ENCODE data around the gene BAG5. TPM values are rescaled to one million over a fixed set of nuclear protein-coding genes. Genes with fewer than 3 reads are reported as not detected.
"Not testable (repeated sequence)": the region's sequence is repeated elsewhere in the genome, so short reads cannot be mapped to it uniquely, and the experiment has no call there.

BAG5 gene
- total and polyA plus RNA-seq, 2 experiments from 2014 or later, result 17.4 to 17.6 TPM

DNA sequence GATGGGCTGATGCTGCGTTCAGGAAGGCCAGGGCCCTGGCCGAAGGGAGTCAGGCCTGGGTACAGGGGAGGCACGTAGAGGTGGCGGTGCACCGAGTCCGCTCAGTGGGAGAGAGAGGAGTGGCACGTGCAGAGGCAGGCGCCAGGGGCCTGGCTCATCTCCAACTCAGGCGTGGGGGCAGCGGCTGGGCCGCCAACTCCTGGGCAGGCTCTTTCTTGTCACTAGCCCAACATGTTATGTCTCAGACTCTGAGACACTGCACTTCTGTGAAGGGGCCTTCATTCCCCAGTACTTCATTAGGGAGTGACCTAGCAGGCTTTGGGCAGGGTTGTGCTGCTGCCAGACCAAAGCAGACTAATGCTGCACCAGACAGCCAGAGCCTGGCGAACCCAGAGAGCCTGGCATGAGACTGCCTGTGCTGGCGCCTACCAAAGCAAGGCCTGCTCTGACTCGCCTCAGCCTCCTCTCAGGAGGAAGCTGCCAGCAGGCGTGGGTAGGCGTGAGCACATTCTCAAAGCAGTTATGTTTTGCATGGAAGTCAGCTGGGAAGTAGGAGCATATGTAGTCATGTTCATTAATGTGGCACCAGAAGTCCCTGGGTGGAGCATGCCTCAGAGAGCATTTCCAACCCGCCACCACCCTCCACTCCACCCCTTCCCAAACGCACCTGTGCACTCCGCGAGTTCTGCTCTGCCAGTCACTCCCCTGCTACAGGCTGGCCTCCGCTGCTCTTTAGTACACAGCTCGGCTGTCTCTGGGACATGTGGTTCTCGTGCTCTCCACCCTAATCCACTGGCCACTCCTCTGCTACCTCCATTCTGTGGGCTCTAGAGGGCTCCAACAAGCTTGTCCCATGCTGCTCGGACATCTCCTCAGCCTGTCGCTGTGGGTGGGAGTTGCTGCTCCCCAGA lies 49.5 kb downstream of the BAG5 start:
- no peaks in the 10 kb centered on the region for H3K27me3 ChIP-seq
- peak overlapping the region; percentile 43 for H3K27ac ChIP-seq
- no peak overlapping the region for H3K4me3 ChIP-seq
- peaks cover 21% of the 10 kb centered on the region for H3K4me1 ChIP-seq (ENCODE audit: low read depth)
- DNase-seq (ENCODE audit: low read depth in 1 of 2, low spot score in 1 of 2), result no peak
- peaks cover 2% of the 10 kb centered on the region for H3K36me3 ChIP-seq
- no peaks in the 10 kb centered on the region for H3K9me3 ChIP-seq (ENCODE audit: low read depth)
- TF ChIP-seq, protein P1, sequence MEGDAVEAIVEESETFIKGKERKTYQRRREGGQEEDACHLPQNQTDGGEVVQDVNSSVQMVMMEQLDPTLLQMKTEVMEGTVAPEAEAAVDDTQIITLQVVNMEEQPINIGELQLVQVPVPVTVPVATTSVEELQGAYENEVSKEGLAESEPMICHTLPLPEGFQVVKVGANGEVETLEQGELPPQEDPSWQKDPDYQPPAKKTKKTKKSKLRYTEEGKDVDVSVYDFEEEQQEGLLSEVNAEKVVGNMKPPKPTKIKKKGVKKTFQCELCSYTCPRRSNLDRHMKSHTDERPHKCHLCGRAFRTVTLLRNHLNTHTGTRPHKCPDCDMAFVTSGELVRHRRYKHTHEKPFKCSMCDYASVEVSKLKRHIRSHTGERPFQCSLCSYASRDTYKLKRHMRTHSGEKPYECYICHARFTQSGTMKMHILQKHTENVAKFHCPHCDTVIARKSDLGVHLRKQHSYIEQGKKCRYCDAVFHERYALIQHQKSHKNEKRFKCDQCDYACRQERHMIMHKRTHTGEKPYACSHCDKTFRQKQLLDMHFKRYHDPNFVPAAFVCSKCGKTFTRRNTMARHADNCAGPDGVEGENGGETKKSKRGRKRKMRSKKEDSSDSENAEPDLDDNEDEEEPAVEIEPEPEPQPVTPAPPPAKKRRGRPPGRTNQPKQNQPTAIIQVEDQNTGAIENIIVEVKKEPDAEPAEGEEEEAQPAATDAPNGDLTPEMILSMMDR (IDR thresholded peaks at IDR 0.05; ENCODE audit: low read depth, low read length), result no peak

DNA sequence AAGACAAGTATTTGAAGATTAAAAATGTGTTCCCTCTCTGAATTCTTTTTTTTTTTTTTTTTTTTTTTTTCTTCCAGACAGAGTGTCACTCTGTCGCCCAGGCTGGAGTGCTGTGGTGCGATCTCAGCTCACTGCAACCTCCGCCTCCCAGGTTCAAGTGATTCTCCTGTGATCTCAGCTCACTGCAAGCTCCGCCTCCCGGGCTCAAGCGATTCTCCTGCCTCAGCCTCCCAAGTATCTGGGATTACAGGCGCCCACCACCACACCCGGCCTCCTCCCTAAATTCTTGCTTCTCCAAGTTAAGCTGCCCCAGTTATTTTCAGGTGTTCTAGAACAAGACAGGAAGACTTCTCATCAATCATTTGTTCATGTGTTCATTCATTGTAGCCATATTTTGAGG lies 50.3 kb downstream of the BAG5 start:
- not testable (repeated sequence) for DNase-seq (ENCODE audit: low read depth in 1 of 2, low spot score in 1 of 2); H3K9me3 ChIP-seq (ENCODE audit: low read depth); H3K27me3 ChIP-seq; H3K27ac ChIP-seq; H3K4me3 ChIP-seq; H3K36me3 ChIP-seq
- H3K4me1 ChIP-seq (ENCODE audit: low read depth), result peaks cover 14% of the 10 kb centered on the region

DNA sequence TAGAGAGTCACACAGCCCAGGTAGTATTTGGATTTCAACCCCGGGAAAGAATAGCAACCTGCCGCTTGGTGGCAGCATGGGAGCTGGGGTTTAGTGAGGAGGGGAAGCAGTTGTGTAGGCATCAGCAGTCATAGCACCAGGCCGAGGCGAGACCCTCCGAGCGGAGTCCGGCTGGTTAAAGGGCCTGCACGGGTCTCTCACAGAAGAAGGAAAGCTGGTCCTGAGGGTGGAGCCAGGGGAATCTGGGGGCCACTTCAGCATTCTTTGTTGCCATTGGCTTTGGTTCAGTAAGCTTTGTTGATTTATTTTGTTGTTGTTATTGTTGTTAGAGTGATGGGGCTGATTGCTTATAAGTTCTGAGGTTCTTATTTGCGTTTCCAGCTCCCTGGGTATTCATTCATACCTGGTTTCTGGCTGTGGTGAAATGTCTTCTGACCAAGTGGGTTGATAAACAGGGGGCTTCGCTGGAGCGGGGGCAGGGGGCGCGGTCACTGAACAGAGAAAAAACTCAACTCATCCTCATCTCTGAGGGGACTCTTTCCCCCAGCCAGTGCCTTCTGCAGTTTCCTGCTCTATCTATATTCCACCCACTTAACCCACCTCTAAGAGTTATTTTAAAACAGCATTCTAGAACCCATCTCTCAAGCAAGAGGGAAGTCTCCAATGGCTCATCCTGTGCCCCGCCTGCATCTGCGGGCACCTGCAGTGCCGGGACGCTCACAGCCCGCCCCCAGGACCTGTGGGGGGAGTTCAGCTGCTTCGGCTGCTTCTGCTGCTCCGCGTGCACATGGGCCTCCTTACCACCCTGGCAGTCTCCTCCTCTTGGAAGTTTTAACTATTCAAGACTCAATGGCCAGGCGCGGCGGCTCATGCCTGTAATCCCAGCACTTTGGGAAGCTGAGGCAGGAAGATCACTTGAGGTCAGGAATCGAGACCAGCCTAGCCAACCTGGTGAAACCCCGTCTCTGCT lies 51.4 kb downstream of the BAG5 start:
- Histone ChIP-seq H3K36me3 (peaks cover 2% of the 10 kb centered on the region), H3K9me3 (ENCODE audit: low read depth) (no peaks in the 10 kb centered on the region), H3K27ac (no peak overlapping the region), H3K4me1 (ENCODE audit: low read depth) (peaks cover 2% of the 10 kb centered on the region), H3K4me3 (no peak overlapping the region), H3K27me3 (no peaks in the 10 kb centered on the region)
- DNase-seq (ENCODE audit: low read depth in 1 of 2, low spot score in 1 of 2), result no peak
- TF ChIP-seq, protein P1 (IDR thresholded peaks at IDR 0.05; ENCODE audit: low read depth, low read length), result no peak

DNA sequence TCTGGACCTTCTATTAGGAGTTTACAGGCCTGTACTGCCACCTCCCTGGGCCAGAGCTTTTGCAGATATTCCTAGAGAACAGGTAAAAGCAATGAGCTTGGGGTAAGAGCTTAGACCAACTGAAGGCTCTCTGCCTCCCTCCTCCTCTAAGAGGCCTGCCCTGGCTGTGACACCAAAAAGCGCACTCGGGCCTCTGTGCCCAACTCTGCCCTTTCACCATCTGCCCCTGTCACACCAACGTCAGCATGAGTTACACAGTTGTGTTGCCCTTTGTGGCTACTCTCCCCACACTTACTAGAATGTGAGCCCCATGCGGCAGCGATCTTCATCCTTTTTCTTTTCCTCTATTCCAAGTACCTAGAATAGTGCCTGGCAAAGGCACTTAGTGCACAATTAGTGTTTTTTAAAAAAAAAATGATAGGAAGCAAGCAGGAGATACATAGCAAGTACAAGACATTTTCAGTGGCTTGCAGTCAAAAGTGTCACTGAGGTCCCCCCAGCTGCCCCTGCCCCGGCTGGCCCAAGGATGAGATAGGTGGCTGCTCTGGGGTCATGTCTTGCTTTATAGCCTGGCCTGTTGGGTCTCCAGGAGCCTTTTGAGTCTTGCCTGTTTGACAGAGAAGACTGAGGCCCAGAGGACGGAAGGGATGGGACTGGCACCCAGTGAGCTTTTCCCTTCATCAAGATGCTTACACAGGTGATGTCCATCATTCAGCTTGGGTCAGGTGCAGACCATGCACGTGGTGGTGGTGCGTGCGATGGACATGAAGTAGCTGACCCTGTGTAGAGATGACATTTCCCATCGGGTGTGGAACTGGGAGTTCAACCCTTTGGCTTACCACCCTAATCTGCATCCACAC lies 52.4 kb downstream of the BAG5 start:
- TF ChIP-seq, protein P1 (IDR thresholded peaks at IDR 0.05; ENCODE audit: low read depth, low read length), result no peak

DNA sequence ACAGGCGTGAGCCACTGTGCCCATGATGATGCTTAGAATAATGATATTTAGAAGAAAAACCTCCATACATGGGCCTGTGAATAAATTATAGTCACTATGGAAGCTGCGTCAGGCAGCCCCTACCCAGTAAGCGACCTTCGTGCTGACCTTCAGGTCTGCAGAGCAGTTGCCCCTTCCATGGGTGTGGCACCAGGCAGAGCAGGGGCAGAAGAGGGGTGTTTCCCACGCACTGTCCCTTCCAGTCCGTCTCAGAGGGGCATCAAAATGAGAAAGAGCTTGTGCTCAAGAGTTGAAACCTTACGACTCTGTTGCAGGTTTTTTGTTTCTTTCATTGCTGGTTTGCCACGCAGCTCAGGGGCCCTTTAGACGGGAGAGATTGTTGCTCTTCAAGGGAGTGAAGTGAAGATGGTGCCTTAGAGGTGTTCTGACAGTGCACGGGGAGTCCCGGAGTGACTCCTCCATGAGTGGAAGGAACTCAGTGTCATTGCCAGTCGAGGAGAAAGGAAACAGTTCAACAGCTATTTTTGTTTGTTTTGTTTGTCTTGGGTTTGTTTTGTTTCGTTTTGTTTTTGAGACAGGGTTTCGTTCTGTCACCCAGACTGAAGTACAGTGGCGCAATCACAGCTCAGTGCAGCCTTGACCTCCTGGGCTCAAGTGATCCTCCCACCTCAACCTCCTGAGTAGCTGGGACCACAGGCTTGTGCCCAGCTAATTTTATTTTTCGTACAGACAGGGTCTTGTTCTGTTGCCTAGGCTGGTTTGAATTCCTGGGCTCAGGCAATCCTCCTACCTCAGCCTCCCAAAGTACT lies 53.7 kb downstream of the BAG5 start:
- no peak for DNase-seq (ENCODE audit: low read depth in 1 of 2, low spot score in 1 of 2)
- Histone ChIP-seq H3K27me3 (no peaks in the 10 kb centered on the region), H3K27ac (no peak overlapping the region), H3K4me3 (no peak overlapping the region), H3K36me3 (peaks cover 14% of the 10 kb centered on the region), H3K9me3 (ENCODE audit: low read depth) (no peaks in the 10 kb centered on the region), H3K4me1 (ENCODE audit: low read depth) (no peaks in the 10 kb centered on the region)
- TF ChIP-seq, protein P1 (IDR thresholded peaks at IDR 0.05; ENCODE audit: low read depth, low read length), result no peak

More for the DNA sequence above, 52.4 kb downstream of the BAG5 start:
- no peaks in the 10 kb centered on the region for H3K27me3 ChIP-seq
- peaks cover 6% of the 10 kb centered on the region for H3K36me3 ChIP-seq
- no peak for DNase-seq (ENCODE audit: low read depth in 1 of 2, low spot score in 1 of 2)
- H3K4me3 ChIP-seq, result no peak overlapping the region
- H3K4me1 ChIP-seq (ENCODE audit: low read depth), result no peaks in the 10 kb centered on the region
- H3K9me3 ChIP-seq (ENCODE audit: low read depth), result no peaks in the 10 kb centered on the region
- H3K27ac ChIP-seq, result no peak overlapping the region
